Neural progenitor cell (in vitro differentiated cells): ENCODE measurements around the gene ARL4C. TPM values are rescaled to one million over a fixed set of nuclear protein-coding genes. Genes with fewer than 3 reads are reported as not detected.

Source experiments
- DNase-seq: peaks from one replicate; pipeline ENCODE4 v3.0.0-alpha.2; 2016; ENCODE audit warnings: low spot score
- H2AFZ ChIP-seq: fragments of 200-600 bp; sonication (generic); replicated peaks from 2 replicates; pipeline ENCODE4 v1.6.1; 2016; ENCODE audit warnings: antibody characterized with exemption
- H3F3A ChIP-seq: fragments of 200-600 bp; sonication (generic); 2 replicates; pipeline ENCODE4 v1.6.1; 2016; ENCODE audit warnings: antibody characterized with exemption, low read depth
- H3K27ac ChIP-seq: fragments of 200-600 bp; sonication (generic); 2 replicates; pipeline ENCODE4 v1.5.1; 2016; ENCODE audit warnings: mild to moderate bottlenecking
- H3K27me3 ChIP-seq: fragments of 200-600 bp; sonication (generic); 2 replicates; pipeline ENCODE4 v1.6.1; 2016; ENCODE audit warnings: mild to moderate bottlenecking, moderate library complexity
- H3K36me3 ChIP-seq: fragments of 200-600 bp; sonication (generic); 2 replicates; pipeline ENCODE4 v1.5.1; 2016
- H3K4me1 ChIP-seq: fragments of 200-600 bp; sonication (generic); 2 replicates; pipeline ENCODE4 v1.6.1; 2016; ENCODE audit warnings: mixed run types
- H3K4me2 ChIP-seq: fragments of 200-600 bp; sonication (generic); 2 replicates; pipeline ENCODE4 v1.6.1; 2016
- H3K4me3 ChIP-seq: fragments of 200-600 bp; sonication (generic); 2 replicates; pipeline ENCODE4 v1.5.1; 2016
- H3K79me2 ChIP-seq: fragments of 200-600 bp; sonication (generic); 2 replicates; pipeline ENCODE4 v1.6.1; 2016; ENCODE audit warnings: low read depth
- H3K9ac ChIP-seq: fragments of 200-600 bp; sonication (generic); 2 replicates; pipeline ENCODE4 v1.6.1; 2016
- H3K9me3 ChIP-seq: fragments of 200-600 bp; sonication (generic); 2 replicates; pipeline ENCODE4 v1.5.1; 2016; ENCODE audit warnings: low read depth
- H4K20me1 ChIP-seq: fragments of 200-600 bp; sonication (generic); 2 replicates; pipeline ENCODE4 v1.6.1; 2016; ENCODE audit warnings: low read depth
- H3K27ac Mint-ChIP-seq: 3 replicates; pipeline ENCODE4 v1.8.0; 2021; ENCODE audit warnings: mixed read lengths
- H3K27me3 Mint-ChIP-seq: 2 replicates; pipeline ENCODE4 v1.8.0; 2022; ENCODE audit warnings: low read depth, mild to moderate bottlenecking, inconsistent platforms, moderate library complexity, mixed read lengths; ENCODE audit not compliant: insufficient read depth
- H3K36me3 Mint-ChIP-seq: 3 replicates; pipeline ENCODE4 v1.8.0; 2021; ENCODE audit warnings: mixed read lengths
- H3K4me1 Mint-ChIP-seq: 3 replicates; pipeline ENCODE4 v1.8.0; 2021; ENCODE audit warnings: mixed read lengths
- H3K4me3 Mint-ChIP-seq: 3 replicates; pipeline ENCODE4 v1.8.0; 2021; ENCODE audit warnings: mild to moderate bottlenecking, moderate library complexity, mixed read lengths
- H3K9me3 Mint-ChIP-seq: 3 replicates; pipeline ENCODE4 v1.8.0; 2020; ENCODE audit warnings: mixed read lengths
- CTCF ChIP-seq: fragments of 200-600 bp; sonication (generic); IDR thresholded peaks from 2 replicates; pipeline ENCODE4 v1.5.1; 2017; ENCODE audit warnings: antibody characterized with exemption, mild to moderate bottlenecking
- EZH2 ChIP-seq: fragments of 200-600 bp; sonication (generic); IDR thresholded peaks from 2 replicates; pipeline ENCODE4 v1.6.1; 2017; ENCODE audit warnings: antibody characterized with exemption, mild to moderate bottlenecking, moderate library complexity
- EZH2phosphoT487 ChIP-seq: fragments of 200-600 bp; sonication (generic); IDR thresholded peaks from 2 replicates; pipeline ENCODE4 v1.6.1; 2017; ENCODE audit warnings: antibody characterized with exemption
- total RNA-seq: library from RNA; depleted of rRNA; stranded (reverse); fragments of >200 nt; gene quantifications from 2 replicates; pipeline ENCODE4 v1.2.3, GENCODE V29; 2015; ENCODE audit warnings: low replicate concordance

ARL4C gene
- total RNA-seq, 1 donor from 2014 or later: 87.6 TPM

GRCh38 chr2:234480337-234480736, 16.5 kb downstream of the ARL4C start:
- Histone ChIP-seq H3K27ac (no peak overlapping the region), H3K36me3 (no peaks in the 10 kb centered on the region), H2AFZ (no peak overlapping the region), H3K9ac (no peak overlapping the region), H3K4me3 (no peak overlapping the region), H3F3A (no peaks in the 10 kb centered on the region), H3K4me1 (no peaks in the 10 kb centered on the region), H3K79me2 (no peaks in the 10 kb centered on the region), H4K20me1 (no peaks in the 10 kb centered on the region), H3K4me2 (no peak overlapping the region), H3K27me3 (no peaks in the 10 kb centered on the region), H3K9me3 (no peaks in the 10 kb centered on the region)
- no peak overlapping the region for H3K27ac Mint-ChIP-seq
- H3K9me3 Mint-ChIP-seq: peaks cover 13% of the 10 kb centered on the region
- TF ChIP-seq EZH2phosphoT487 (no peak), CTCF (no peak), EZH2 (no peak)
- H3K36me3 Mint-ChIP-seq: peaks cover 11% of the 10 kb centered on the region
- no peak for DNase-seq
- H3K4me3 Mint-ChIP-seq: no peak overlapping the region
- peaks cover 5% of the 10 kb centered on the region for H3K4me1 Mint-ChIP-seq
- peaks cover 5% of the 10 kb centered on the region for H3K27me3 Mint-ChIP-seq

GRCh38 chr2:234479465-234479864, 17.4 kb downstream of the ARL4C start:
- TF ChIP-seq CTCF (no peak), EZH2 (no peak), EZH2phosphoT487 (no peak)
- H3K27me3 Mint-ChIP-seq: peaks cover 8% of the 10 kb centered on the region
- H3K4me1 Mint-ChIP-seq: peaks cover 5% of the 10 kb centered on the region

GRCh38 chr2:234478121-234478858, 18.6 kb downstream of the ARL4C start:
- no peaks in the 10 kb centered on the region for H4K20me1 ChIP-seq
- Mint-ChIP-seq H3K4me3 (no peak overlapping the region), H3K27ac (no peak overlapping the region), H3K4me1 (no peaks in the 10 kb centered on the region), H3K36me3 (peaks cover 11% of the 10 kb centered on the region), H3K9me3 (peaks cover 16% of the 10 kb centered on the region), H3K27me3 (peaks cover 11% of the 10 kb centered on the region)
- no peak overlapping the region for H3K9ac ChIP-seq
- TF ChIP-seq CTCF (no peak), EZH2 (no peak), EZH2phosphoT487 (no peak)
- no peaks in the 10 kb centered on the region for H3K79me2 ChIP-seq
- H3K36me3 ChIP-seq: no peaks in the 10 kb centered on the region
- no peak overlapping the region for H2AFZ ChIP-seq
- H3K27me3 ChIP-seq: no peaks in the 10 kb centered on the region
- no peak overlapping the region for H3K27ac ChIP-seq
- H3K9me3 ChIP-seq: no peaks in the 10 kb centered on the region
- no peaks in the 10 kb centered on the region for H3K4me1 ChIP-seq
- no peak overlapping the region for H3K4me2 ChIP-seq
- H3K4me3 ChIP-seq: no peak overlapping the region
- no peaks in the 10 kb centered on the region for H3F3A ChIP-seq
- no peak for DNase-seq

More at GRCh38 chr2:234479465-234479864, 17.4 kb downstream of the ARL4C start:
- Mint-ChIP-seq H3K9me3 (peaks cover 13% of the 10 kb centered on the region), H3K27ac (no peak overlapping the region), H3K4me3 (no peak overlapping the region), H3K36me3 (peaks cover 11% of the 10 kb centered on the region)
- H3K27me3 ChIP-seq: no peaks in the 10 kb centered on the region
- H4K20me1 ChIP-seq: no peaks in the 10 kb centered on the region
- no peak overlapping the region for H2AFZ ChIP-seq
- H3F3A ChIP-seq: no peaks in the 10 kb centered on the region
- no peaks in the 10 kb centered on the region for H3K4me1 ChIP-seq
- no peaks in the 10 kb centered on the region for H3K9me3 ChIP-seq
- H3K4me3 ChIP-seq: no peak overlapping the region
- H3K4me2 ChIP-seq: no peak overlapping the region
- H3K79me2 ChIP-seq: no peaks in the 10 kb centered on the region
- no peak for DNase-seq
- H3K27ac ChIP-seq: no peak overlapping the region
- no peak overlapping the region for H3K9ac ChIP-seq
- no peaks in the 10 kb centered on the region for H3K36me3 ChIP-seq
